HL-60 (cell line): ENCODE measurements around the gene ITIH3.

Experiments
- POLR2AphosphoS5 ChIP-seq: IDR thresholded peaks from 2 replicates; pipeline ENCODE4 v1.6.1; 2012; ENCODE audit warnings: low read depth
- SPI1 ChIP-seq: IDR thresholded peaks from 2 replicates; pipeline ENCODE4 v1.6.1; 2012; ENCODE audit warnings: low read depth, mild to moderate bottlenecking, borderline replicate concordance
- TF ChIP-seq, protein P1 (sequence below): IDR thresholded peaks from one replicate; pipeline ENCODE4 v1.5.1; 2011; ENCODE audit warnings: low read length, control low read depth, inconsistent platforms; ENCODE audit not compliant: insufficient read depth

DNA sequence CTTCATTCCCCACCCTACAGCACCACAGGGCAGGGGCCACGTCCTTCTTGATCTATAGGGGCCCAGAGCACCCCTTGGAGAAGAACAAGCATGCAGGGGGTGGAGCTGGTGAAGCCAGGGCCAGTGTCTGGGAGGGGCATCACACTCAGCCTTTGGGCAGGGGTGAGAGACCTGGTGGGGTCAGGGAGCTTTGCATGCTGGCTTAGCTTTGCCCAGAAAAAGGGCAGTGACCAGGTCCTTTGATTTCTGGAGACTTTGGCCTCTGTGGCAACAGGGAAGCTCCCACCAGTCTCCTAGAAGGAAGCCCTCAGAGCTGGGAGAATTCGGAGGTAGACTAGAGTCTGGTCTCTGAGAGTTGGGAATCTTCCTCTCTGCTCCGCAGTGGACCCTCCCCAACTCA, 34.9 kb downstream of the ITIH3 start:
- TF ChIP-seq SPI1, result no peak
- TF ChIP-seq, protein P1, sequence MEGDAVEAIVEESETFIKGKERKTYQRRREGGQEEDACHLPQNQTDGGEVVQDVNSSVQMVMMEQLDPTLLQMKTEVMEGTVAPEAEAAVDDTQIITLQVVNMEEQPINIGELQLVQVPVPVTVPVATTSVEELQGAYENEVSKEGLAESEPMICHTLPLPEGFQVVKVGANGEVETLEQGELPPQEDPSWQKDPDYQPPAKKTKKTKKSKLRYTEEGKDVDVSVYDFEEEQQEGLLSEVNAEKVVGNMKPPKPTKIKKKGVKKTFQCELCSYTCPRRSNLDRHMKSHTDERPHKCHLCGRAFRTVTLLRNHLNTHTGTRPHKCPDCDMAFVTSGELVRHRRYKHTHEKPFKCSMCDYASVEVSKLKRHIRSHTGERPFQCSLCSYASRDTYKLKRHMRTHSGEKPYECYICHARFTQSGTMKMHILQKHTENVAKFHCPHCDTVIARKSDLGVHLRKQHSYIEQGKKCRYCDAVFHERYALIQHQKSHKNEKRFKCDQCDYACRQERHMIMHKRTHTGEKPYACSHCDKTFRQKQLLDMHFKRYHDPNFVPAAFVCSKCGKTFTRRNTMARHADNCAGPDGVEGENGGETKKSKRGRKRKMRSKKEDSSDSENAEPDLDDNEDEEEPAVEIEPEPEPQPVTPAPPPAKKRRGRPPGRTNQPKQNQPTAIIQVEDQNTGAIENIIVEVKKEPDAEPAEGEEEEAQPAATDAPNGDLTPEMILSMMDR, result no peak
- no peak for TF ChIP-seq POLR2AphosphoS5
